HepG2 (cell line): ENCODE results near the gene SNAI1. TPM values are rescaled to one million over a fixed set of nuclear protein-coding genes. Genes with fewer than 3 reads are reported as not detected.

Experiments
- CHD4 ChIP-seq: fragments of 200-600 bp; sonication (generic); IDR thresholded peaks from 2 replicates; pipeline ENCODE4 v1.7.0; 2017; ENCODE audit warnings: mild to moderate bottlenecking, low read length, borderline replicate concordance
- FOXJ3 ChIP-seq: sonication (generic); formaldehyde crosslinking; IDR thresholded peaks from 2 replicates; pipeline ENCODE4 v1.4.0; 2020; ENCODE audit warnings: missing genetic modification reagents, mild to moderate bottlenecking, borderline replicate concordance
- HOXA3 ChIP-seq: sonication (generic); formaldehyde crosslinking; IDR thresholded peaks from 2 replicates; pipeline ENCODE4 v1.5.0; 2020; ENCODE audit warnings: missing genetic modification reagents
- IRF2 ChIP-seq: IDR thresholded peaks from 2 replicates; pipeline ENCODE4 v1.6.1; 2018; ENCODE audit warnings: missing genetic modification reagents, missing compliant biosample characterization
- NR2C2 ChIP-seq: sonication (generic); formaldehyde crosslinking; IDR thresholded peaks from 2 replicates; pipeline ENCODE4 v1.4.0; 2020; ENCODE audit warnings: missing genetic modification reagents, mild to moderate bottlenecking, moderate library complexity, borderline replicate concordance
- RCOR2 ChIP-seq: IDR thresholded peaks from 2 replicates; pipeline ENCODE4 v1.6.1; 2016; ENCODE audit warnings: missing biosample characterization, missing genetic modification reagents
- RXRB ChIP-seq: IDR thresholded peaks from 2 replicates; pipeline ENCODE4 v1.6.1; 2016; ENCODE audit warnings: borderline replicate concordance, missing genetic modification reagents, missing compliant biosample characterization
- SP4 ChIP-seq: sonication (generic); formaldehyde crosslinking; IDR thresholded peaks from 2 replicates; pipeline ENCODE4 v1.8.1; 2023; ENCODE audit warnings: mild to moderate bottlenecking, missing genetic modification reagents
- TARDBP ChIP-seq: sonication (generic); formaldehyde crosslinking; IDR thresholded peaks from 2 replicates; pipeline ENCODE4 v1.8.0; 2022; ENCODE audit warnings: mild to moderate bottlenecking, missing genetic modification reagents
- ZBTB40 ChIP-seq, 2 experiments: fragments of 450-650 bp in 1 of 2; sonication (generic) in 1 of 2; formaldehyde crosslinking in 1 of 2; IDR thresholded peaks; 2 replicates each; pipeline versions ENCODE4 v1.6.1 to v1.8.0; 2016 to 2022; ENCODE audit warnings: antibody characterized with exemption in 1 of 2, mild to moderate bottlenecking in 1 of 2, missing genetic modification reagents in 1 of 2
- ZNF12 ChIP-seq: sonication (generic); formaldehyde crosslinking; IDR thresholded peaks from 2 replicates; pipeline ENCODE4 v1.5.0; 2020; ENCODE audit warnings: missing genetic modification reagents
- ZNF501 ChIP-seq: sonication (generic); formaldehyde crosslinking; IDR thresholded peaks from 2 replicates; pipeline ENCODE4 v1.5.1; 2020; ENCODE audit warnings: mild to moderate bottlenecking, moderate library complexity, missing genetic modification reagents
- ZNF607 ChIP-seq: sonication (generic); formaldehyde crosslinking; IDR thresholded peaks from 2 replicates; pipeline ENCODE4 v1.5.1; 2020; ENCODE audit warnings: missing genetic modification reagents, mild to moderate bottlenecking, borderline replicate concordance
- ZNF792 ChIP-seq: IDR thresholded peaks from 2 replicates; pipeline ENCODE4 v1.6.1; 2016
- ZNF841 ChIP-seq: sonication (generic); formaldehyde crosslinking; IDR thresholded peaks from 2 replicates; pipeline ENCODE4 v1.8.1; 2023; ENCODE audit warnings: missing genetic modification reagents, borderline replicate concordance
- ZSCAN5A ChIP-seq: sonication (generic); formaldehyde crosslinking; IDR thresholded peaks from 2 replicates; pipeline ENCODE4 v1.8.0; 2022; ENCODE audit warnings: mild to moderate bottlenecking, missing genetic modification reagents, borderline replicate concordance
- polyA plus RNA-seq, 8 experiments: library from polyadenylated mRNA; depleted of rRNA in 3 of 8; stranded (reverse) in 7 of 8; unstranded in 1 of 8; fragments of >200 nt; fragmentation: Illumina TruSeq in 4 of 8; extraction: Trizol in 4 of 8; gene quantifications; 2 replicates each; pipeline versions ENCODE4 v1.2.1 to v1.2.3, GENCODE V29; 2011 to 2016; ENCODE audit warnings: low read depth in 4 of 8, missing spikeins in 1 of 8, mixed read lengths in 1 of 8; ENCODE audit not compliant: insufficient read depth in 1 of 8
- total RNA-seq, 5 experiments: library from RNA; depleted of rRNA; stranded (reverse); fragments of >200 nt; fragmentation: Illumina TruSeq; extraction: Trizol; gene quantifications; 2 replicates each; pipeline ENCODE4 v1.2.3, GENCODE V29; 2016; ENCODE audit warnings: low read depth in 1 of 5

The SNAI1 gene
- total and polyA plus RNA-seq, 2 of the 13 experiments (the other 11 are each of a cell fraction or from before 2014, with no cell fraction given), result 1.3 to 1.4 TPM

GRCh38 chr20:49945701-49946477, 36.9 kb upstream of the SNAI1 start (continued):
- TF ChIP-seq ZBTB40 (IDR thresholded peaks at IDR 0.05) (no peak), ZBTB40 (CRISPR knock-in tag; IDR thresholded peaks at IDR 0.05) (0 out of 2 replicates have a peak, but pooled peaks have one; percentile 35), ZSCAN5A (CRISPR knock-in tag) (no peak), ZNF792 (CRISPR knock-in tag) (peak; percentile 84), HOXA3 (CRISPR knock-in tag) (peak; percentile 80; the same call in 1 of the 2 replicates), TARDBP (CRISPR knock-in tag) (0 out of 2 replicates have a peak, but pooled peaks have one; percentile 44), ZNF607 (CRISPR knock-in tag) (peak; percentile 87; the same call in 1 of the 2 replicates), RXRB (peak; percentile 88; the same call in 1 of the 2 replicates), CHD4 (0 out of 2 replicates have a peak, but pooled peaks have one; percentile 33), NR2C2 (CRISPR knock-in tag) (peak; percentile 70), ZNF841 (CRISPR knock-in tag) (no peak), ZNF501 (peak; percentile 94), RCOR2 (CRISPR knock-in tag) (peak; percentile 94), FOXJ3 (CRISPR knock-in tag) (peak; percentile 70; the same call in 1 of the 2 replicates), ZNF12 (CRISPR knock-in tag) (peak; percentile 24; the same call in 1 of the 2 replicates), IRF2 (CRISPR knock-in tag) (peak; percentile 65; the same call in 1 of the 2 replicates), SP4 (CRISPR knock-in tag) (peak; percentile 66)
